CD4-positive, alpha-beta T cell treated with Interleukin-17A for 1 hour (primary cell): ENCODE data around the gene NOG.

Experiments used
- DNase-seq: peaks from one replicate; pipeline ENCODE4 v3.0.0-alpha.2; 2020

NOG gene

DNA sequence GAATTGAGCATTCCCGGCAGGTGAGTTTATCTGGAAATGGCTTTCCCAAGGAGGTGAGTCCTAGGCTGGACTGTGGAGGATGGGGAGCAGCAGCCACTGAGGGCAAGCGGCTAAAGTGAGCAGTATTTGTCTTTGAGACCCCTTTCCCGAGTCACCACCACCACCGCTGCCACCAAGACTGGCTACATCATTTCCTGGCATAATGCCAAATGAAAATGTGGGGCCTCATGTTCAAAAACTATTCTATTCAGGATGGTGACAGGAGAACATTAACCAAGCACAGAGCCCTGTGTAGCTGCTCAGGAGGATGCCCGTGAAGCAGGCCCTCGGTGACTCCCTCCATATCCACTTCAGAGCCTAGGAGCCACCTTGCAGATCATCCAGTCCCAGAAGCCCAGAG is 46.0 kb downstream of the NOG start:
- DNase-seq, result no peak

DNA sequence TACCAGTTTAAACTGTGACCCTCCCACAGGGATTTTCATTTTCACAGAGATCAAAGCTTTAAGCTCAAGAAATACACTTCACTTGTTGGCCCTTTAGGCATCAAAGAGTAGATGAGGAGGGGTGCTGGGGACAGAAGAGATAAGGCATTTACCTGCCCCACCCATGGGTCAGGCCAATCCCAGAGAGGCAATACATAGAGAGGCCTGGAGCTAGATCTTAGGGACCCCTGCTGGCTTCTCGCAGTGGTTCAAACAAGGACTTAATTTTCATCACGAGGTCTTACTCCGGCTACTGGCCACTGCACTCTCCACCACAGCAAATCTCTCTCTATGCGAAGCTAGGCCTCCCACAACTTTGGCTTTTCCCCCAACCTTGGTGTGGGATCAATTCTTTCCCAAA is 46.6 kb downstream of the NOG start:
- DNase-seq, result no peak

DNA sequence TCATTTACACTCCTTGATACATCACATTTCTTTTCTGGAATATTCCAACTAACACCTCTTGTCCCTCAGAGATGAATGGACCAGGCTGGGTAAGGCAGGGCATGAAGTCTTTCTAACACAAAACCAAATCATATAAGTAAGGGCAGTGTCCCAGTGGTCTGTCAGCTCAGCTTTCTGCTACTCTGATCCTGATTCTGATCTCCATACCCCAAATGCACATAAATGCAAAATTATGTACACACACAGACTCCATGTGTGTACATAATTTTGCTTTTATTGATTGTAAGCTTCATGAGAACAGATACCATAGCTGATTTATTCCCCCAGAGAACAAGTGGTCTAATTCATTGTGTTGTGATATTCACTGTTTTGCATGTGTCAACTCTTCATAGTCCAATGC is 47.9 kb downstream of the NOG start:
- no peak for DNase-seq

DNA sequence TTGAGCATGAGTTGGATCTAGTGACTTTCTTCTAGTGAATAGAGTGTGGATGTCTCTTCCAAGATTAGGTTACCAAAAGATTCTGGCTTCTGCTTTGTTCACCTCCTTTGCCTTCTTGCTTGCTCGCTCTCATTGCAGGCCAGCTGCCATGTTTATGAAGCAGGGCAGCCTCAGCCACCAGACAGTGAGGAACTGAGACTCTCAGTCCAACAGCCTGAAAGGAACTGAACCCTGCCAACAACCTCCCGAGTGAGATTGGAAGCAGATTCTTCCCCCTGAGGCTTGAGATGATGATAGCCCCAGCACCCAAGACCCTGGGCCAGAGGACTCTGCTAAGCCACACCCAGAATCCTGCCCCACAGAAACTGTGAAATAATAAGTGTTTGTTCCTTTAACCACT is 48.4 kb downstream of the NOG start:
- DNase-seq, result no peak

DNA sequence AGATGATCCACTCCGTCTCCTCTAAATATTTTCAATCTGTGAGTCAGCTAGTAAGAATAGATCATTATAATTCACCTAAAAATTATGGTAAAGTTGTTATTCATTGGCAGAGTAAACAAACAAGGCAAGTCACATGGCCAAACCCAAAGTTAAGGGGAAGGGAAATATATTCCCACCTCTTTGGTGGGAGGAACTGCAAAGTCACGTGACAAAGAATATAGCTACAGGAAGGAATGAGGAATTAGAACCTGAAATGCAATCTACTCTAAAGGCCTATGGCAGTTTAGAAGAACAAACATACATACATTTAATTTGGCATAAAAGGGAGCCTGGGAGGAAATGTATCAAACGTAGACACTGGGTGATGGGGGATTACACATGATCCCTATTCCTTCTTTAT is 48.9 kb downstream of the NOG start:
- DNase-seq, result no peak
